ENCODE data around the gene GSG1. TPM values are rescaled to one million over a fixed set of nuclear protein-coding genes. Genes with fewer than 3 reads are reported as not detected.

Gene GSG1
- total RNA-seq, 4 donors from 2014 or later, result not detected

- no peak overlapping the region for H3K27ac ChIP-seq
- H3K27me3 ChIP-seq, result no peaks in the 10 kb centered on the region
- TF ChIP-seq CTCF (IDR thresholded peaks at IDR 0.05) (no peak), POLR2A (IDR thresholded peaks at IDR 0.05) (no peak), EP300 (IDR thresholded peaks at IDR 0.05) (no peak), POLR2AphosphoS5 (IDR thresholded peaks at IDR 0.05) (no peak)
- peaks cover 0 to 71% of the 10 kb centered on the region in 2 donors for H3K36me3 ChIP-seq
- 88 to 93% methylated on average over 3 of the region's 3 CpGs for WGBS, 2 donors (ENCODE audit: low coverage in 1 of 2)
- no peaks in the 10 kb centered on the region for H3K9me3 ChIP-seq
- ATAC-seq, result no peak
- no peaks in the 10 kb centered on the region for H3K4me1 ChIP-seq
- no peak overlapping the region for H3K4me3 ChIP-seq
These were observed 28.9 kb downstream of the GSG1 start for GRCh38 chr12:13074396-13075117.

- ATAC-seq, result no peak
- Histone ChIP-seq H3K27me3 (no peaks in the 10 kb centered on the region), H3K36me3 (peaks cover 0 to 80% of the 10 kb centered on the region in 2 donors), H3K27ac (no peak overlapping the region), H3K9me3 (no peaks in the 10 kb centered on the region), H3K4me3 (no peak overlapping the region), H3K4me1 (no peaks in the 10 kb centered on the region)
- WGBS, 2 donors (ENCODE audit: low coverage in 1 of 2), result 42 to 53% methylated on average over 3 of the region's 3 CpGs
- TF ChIP-seq EP300 (IDR thresholded peaks at IDR 0.05) (no peak), POLR2A (IDR thresholded peaks at IDR 0.05) (no peak)
These were observed 30.3 kb downstream of the GSG1 start for GRCh38 chr12:13073173-13073572.

- WGBS, 2 donors (ENCODE audit: low coverage in 1 of 2), result 63 to 83% methylated on average over 4 to 8 of the region's 10 CpGs
- H3K27ac ChIP-seq, result no peak overlapping the region
- H3K27me3 ChIP-seq, result no peaks in the 10 kb centered on the region
- no peaks in the 10 kb centered on the region for H3K9me3 ChIP-seq
- no peak for ATAC-seq
- no peak overlapping the region for H3K4me3 ChIP-seq
- peaks cover 0 to 91% of the 10 kb centered on the region in 2 donors for H3K36me3 ChIP-seq
- no peak for TF ChIP-seq POLR2AphosphoS5 (IDR thresholded peaks at IDR 0.05)
- TF ChIP-seq EP300 (IDR thresholded peaks at IDR 0.05), result no peak
- no peak for TF ChIP-seq POLR2A (IDR thresholded peaks at IDR 0.05)
- TF ChIP-seq CTCF (IDR thresholded peaks at IDR 0.05), result no peak
- no peaks in the 10 kb centered on the region for H3K4me1 ChIP-seq
These were observed 31.9 kb downstream of the GSG1 start for GRCh38 chr12:13071305-13072280.

GRCh38 chr12:13069380-13069779 is 34.1 kb downstream of the GSG1 start:
- no peaks in the 10 kb centered on the region for H3K27me3 ChIP-seq
- no peak for TF ChIP-seq POLR2A (IDR thresholded peaks at IDR 0.05)
- no peak for TF ChIP-seq POLR2AphosphoS5 (IDR thresholded peaks at IDR 0.05)
- TF ChIP-seq CTCF (IDR thresholded peaks at IDR 0.05), result no peak
- no peak for TF ChIP-seq EP300 (IDR thresholded peaks at IDR 0.05)
- no peaks in the 10 kb centered on the region for H3K9me3 ChIP-seq
- H3K27ac ChIP-seq, result no peak overlapping the region
- 74 to 96% methylated on average over 5 to 6 of the region's 6 CpGs for WGBS, 2 donors (ENCODE audit: low coverage in 1 of 2)
- no peak overlapping the region for H3K4me3 ChIP-seq
- no peak for ATAC-seq
- peaks cover 0 to 73% of the 10 kb centered on the region in 2 donors for H3K36me3 ChIP-seq
- H3K4me1 ChIP-seq, result no peaks in the 10 kb centered on the region

GRCh38 chr12:13067322-13067721 is 36.1 kb downstream of the GSG1 start:
- Histone ChIP-seq H3K36me3 (peaks cover 0 to 68% of the 10 kb centered on the region in 2 donors), H3K4me1 (no peaks in the 10 kb centered on the region), H3K27ac (no peak overlapping the region), H3K9me3 (no peaks in the 10 kb centered on the region), H3K4me3 (no peak overlapping the region), H3K27me3 (no peaks in the 10 kb centered on the region)
- ATAC-seq, result no peak
- no peak for TF ChIP-seq EP300 (IDR thresholded peaks at IDR 0.05)
- WGBS, 2 donors (ENCODE audit: low coverage in 1 of 2), result 92 to 100% methylated on average over 1 of the region's 1 CpG
